WTC11 (cell line): Measurements from ENCODE around the gene CGRRF1. TPM values are rescaled to one million over a fixed set of nuclear protein-coding genes. Genes with fewer than 3 reads are reported as not detected.
A peak's percentile ranks its signal among the peaks of the same experiment; 100 is the strongest.

Source experiments
- ATAC-seq: fragments of 200-7000 bp; cut with Tn5 transposase; 2 replicates; pipeline ENCODE4 v1.10.0; 2021; ENCODE audit warnings: mild to moderate bottlenecking, moderate library complexity
- CTCF ChIA-PET: fragments of 300-600 bp; sonication (Branson Sonifier 250); formaldehyde crosslinking; loops from one replicate; lab custom pipeline; 2021; ENCODE audit warnings: antibody characterized with exemption; lab: Charles Lee
- POLR2A ChIA-PET: fragments of 350-600 bp; sonication (Branson Sonifier 250); formaldehyde crosslinking; loops from one replicate; lab custom pipeline; 2021; ENCODE audit warnings: antibody characterized with exemption; lab: Charles Lee
- DNase-seq: peaks from one replicate; pipeline ENCODE4 v3.0.0; 2021; ENCODE audit warnings: low spot score
- H3K27ac Mint-ChIP-seq: 2 replicates; pipeline ENCODE4 v1.8.0; 2021; ENCODE audit warnings: mixed read lengths
- H3K27me3 Mint-ChIP-seq: 2 replicates; pipeline ENCODE4 v1.8.0; 2021; ENCODE audit warnings: low read depth, mild to moderate bottlenecking, moderate library complexity, mixed read lengths
- H3K36me3 Mint-ChIP-seq: 2 replicates; pipeline ENCODE4 v1.8.0; 2021; ENCODE audit warnings: mixed read lengths
- H3K4me1 Mint-ChIP-seq: 2 replicates; pipeline ENCODE4 v1.8.0; 2022; ENCODE audit warnings: mixed read lengths
- H3K4me3 Mint-ChIP-seq: 2 replicates; pipeline ENCODE4 v1.8.0; 2021; ENCODE audit warnings: mild to moderate bottlenecking, moderate library complexity, mixed read lengths
- H3K9me3 Mint-ChIP-seq: 2 replicates; pipeline ENCODE4 v1.8.0; 2021; ENCODE audit warnings: mixed read lengths
- AR ChIP-seq: fragments of 250-450 bp; sonication (Bioruptor Pico); IDR thresholded peaks from 2 replicates; pipeline ENCODE4 v1.9.0; 2021; ENCODE audit warnings: mild to moderate bottlenecking
- NFATC4 ChIP-seq: fragments of 250-450 bp; sonication (Bioruptor Pico); IDR thresholded peaks from 2 replicates; pipeline ENCODE4 v1.9.0; 2021; ENCODE audit warnings: mild to moderate bottlenecking
- RORB ChIP-seq: fragments of 250-450 bp; sonication (Bioruptor Pico); IDR thresholded peaks from 2 replicates; pipeline ENCODE4 v1.9.0; 2021; ENCODE audit warnings: mild to moderate bottlenecking
- SMAD3 ChIP-seq: sonication (generic); formaldehyde crosslinking; IDR thresholded peaks from 2 replicates; pipeline ENCODE4 v1.8.0; 2022; ENCODE audit warnings: missing genetic modification reagents, mild to moderate bottlenecking, borderline replicate concordance
- TCF7 ChIP-seq: sonication (generic); formaldehyde crosslinking; IDR thresholded peaks from 2 replicates; pipeline ENCODE4 v1.8.0; 2022; ENCODE audit warnings: mild to moderate bottlenecking, low read depth, missing genetic modification reagents, moderate library complexity
- ZBTB21 ChIP-seq: sonication (generic); formaldehyde crosslinking; IDR thresholded peaks from 2 replicates; pipeline ENCODE4 v1.8.1; 2023; ENCODE audit warnings: mild to moderate bottlenecking, missing genetic modification reagents, borderline replicate concordance
- ZNF121 ChIP-seq: sonication (generic); formaldehyde crosslinking; IDR thresholded peaks from 2 replicates; pipeline ENCODE4 v1.8.0; 2023; ENCODE audit warnings: missing genetic modification reagents
- ZNF232 ChIP-seq: sonication (generic); formaldehyde crosslinking; IDR thresholded peaks from 2 replicates; pipeline ENCODE4 v1.8.0; 2022; ENCODE audit warnings: mild to moderate bottlenecking, missing genetic modification reagents
- ZNF317 ChIP-seq: sonication (generic); formaldehyde crosslinking; IDR thresholded peaks from 2 replicates; pipeline ENCODE4 v1.8.1; 2023; ENCODE audit warnings: low read depth, mild to moderate bottlenecking, moderate library complexity, missing genetic modification reagents, borderline replicate concordance
- total RNA-seq: library from RNA; stranded (reverse); gene quantifications from 3 replicates; pipeline ENCODE4 v1.2.3, GENCODE V29; 2021
- TF ChIP-seq, protein P1 (sequence below): sonication (generic); formaldehyde crosslinking; IDR thresholded peaks from 2 replicates; pipeline ENCODE4 v1.8.1; 2022; ENCODE audit warnings: mild to moderate bottlenecking, moderate library complexity, missing genetic modification reagents
- TF ChIP-seq, protein P2 (sequence below): sonication (generic); formaldehyde crosslinking; IDR thresholded peaks from 2 replicates; pipeline ENCODE4 v1.8.0; 2022; ENCODE audit warnings: mild to moderate bottlenecking, missing genetic modification reagents
- TF ChIP-seq, protein P3 (sequence below): sonication (generic); formaldehyde crosslinking; IDR thresholded peaks from 2 replicates; pipeline ENCODE4 v1.8.1; 2023; ENCODE audit warnings: mild to moderate bottlenecking, missing genetic modification reagents, moderate library complexity

CGRRF1 gene
- total RNA-seq, 1 experiment from 2014 or later = 15.1 TPM

GRCh38 chr14:54567639-54568561 is 58.2 kb downstream of the CGRRF1 start:
- Mint-ChIP-seq H3K36me3 (peaks cover 2% of the 10 kb centered on the region; the same call in 1 of the 2 replicates), H3K27me3 (peaks cover 33% of the 10 kb centered on the region), H3K27ac (no peak overlapping the region), H3K4me3 (peak overlapping the region; percentile 94), H3K9me3 (no peaks in the 10 kb centered on the region; the same call in 1 of the 2 replicates), H3K4me1 (peaks cover 21% of the 10 kb centered on the region)
- DNase-seq (peak; percentile 72), ATAC-seq (peak; percentile 27)
- TF ChIP-seq SMAD3 (CRISPR knock-in tag) = no peak
- TF ChIP-seq, protein P1, sequence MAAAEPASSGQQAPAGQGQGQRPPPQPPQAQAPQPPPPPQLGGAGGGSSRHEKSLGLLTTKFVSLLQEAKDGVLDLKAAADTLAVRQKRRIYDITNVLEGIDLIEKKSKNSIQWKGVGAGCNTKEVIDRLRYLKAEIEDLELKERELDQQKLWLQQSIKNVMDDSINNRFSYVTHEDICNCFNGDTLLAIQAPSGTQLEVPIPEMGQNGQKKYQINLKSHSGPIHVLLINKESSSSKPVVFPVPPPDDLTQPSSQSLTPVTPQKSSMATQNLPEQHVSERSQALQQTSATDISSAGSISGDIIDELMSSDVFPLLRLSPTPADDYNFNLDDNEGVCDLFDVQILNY = peak; percentile 10; the same call in 1 of the 2 replicates
- TF ChIP-seq, protein P2, sequence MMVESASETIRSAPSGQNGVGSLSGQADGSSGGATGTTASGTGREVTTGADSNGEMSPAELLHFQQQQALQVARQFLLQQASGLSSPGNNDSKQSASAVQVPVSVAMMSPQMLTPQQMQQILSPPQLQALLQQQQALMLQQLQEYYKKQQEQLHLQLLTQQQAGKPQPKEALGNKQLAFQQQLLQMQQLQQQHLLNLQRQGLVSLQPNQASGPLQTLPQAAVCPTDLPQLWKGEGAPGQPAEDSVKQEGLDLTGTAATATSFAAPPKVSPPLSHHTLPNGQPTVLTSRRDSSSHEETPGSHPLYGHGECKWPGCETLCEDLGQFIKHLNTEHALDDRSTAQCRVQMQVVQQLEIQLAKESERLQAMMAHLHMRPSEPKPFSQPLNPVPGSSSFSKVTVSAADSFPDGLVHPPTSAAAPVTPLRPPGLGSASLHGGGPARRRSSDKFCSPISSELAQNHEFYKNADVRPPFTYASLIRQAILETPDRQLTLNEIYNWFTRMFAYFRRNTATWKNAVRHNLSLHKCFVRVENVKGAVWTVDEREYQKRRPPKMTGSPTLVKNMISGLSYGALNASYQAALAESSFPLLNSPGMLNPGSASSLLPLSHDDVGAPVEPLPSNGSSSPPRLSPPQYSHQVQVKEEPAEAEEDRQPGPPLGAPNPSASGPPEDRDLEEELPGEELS (CRISPR knock-in tag) = peak; percentile 61; the same call in 1 of the 2 replicates
- CTCF ChIA-PET = interaction anchor here (0.8 to 6.3 kb wide), 12 partner anchors 19 to 237 kb away, joined by 3 to 138 read pairs (median 6); partner anchors contain the start of gene CGRRF1
- POLR2A ChIA-PET = interaction anchor here (0.6 to 0.7 kb wide), 2 partner anchors 70 to 288 kb away, joined by 3 to 5 read pairs; no protein-coding TSS in a partner anchor

GRCh38 chr14:54568821-54569595 is 59.3 kb downstream of the CGRRF1 start:
- ATAC-seq (no peak), DNase-seq (no peak)
- Mint-ChIP-seq H3K9me3 (no peaks in the 10 kb centered on the region; the same call in 1 of the 2 replicates), H3K27ac (no peak overlapping the region), H3K4me3 (peak overlapping the region; percentile 36), H3K4me1 (peaks cover 23% of the 10 kb centered on the region), H3K27me3 (peaks cover 32% of the 10 kb centered on the region), H3K36me3 (peaks cover 2% of the 10 kb centered on the region; the same call in 1 of the 2 replicates)
- no peak for TF ChIP-seq NFATC4 (CRISPR knock-in tag)
- no peak for TF ChIP-seq RORB
- TF ChIP-seq ZBTB21 (CRISPR knock-in tag) = no peak
- ChIA-PET POLR2A (interaction anchor here (0.6 to 0.7 kb wide), 2 partner anchors 69 to 106 kb away, joined by 3 to 5 read pairs; no protein-coding TSS in a partner anchor), CTCF (interaction anchor here (0.6 to 6.3 kb wide), 10 partner anchors 18 to 323 kb away, joined by 3 to 138 read pairs (median 5); no protein-coding TSS in a partner anchor)

- H3K4me1 Mint-ChIP-seq = peaks cover 15% of the 10 kb centered on the region
- ATAC-seq (no peak), DNase-seq (no peak)
- H3K36me3 Mint-ChIP-seq = peaks cover 2% of the 10 kb centered on the region; the same call in 1 of the 2 replicates
- no peak overlapping the region for H3K27ac Mint-ChIP-seq
- no peak overlapping the region for H3K4me3 Mint-ChIP-seq
- CTCF ChIA-PET = interaction anchor here (1.0 to 6.3 kb wide), 3 partner anchors 121 to 205 kb away, joined by 3 to 138 read pairs (median 37); no protein-coding TSS in a partner anchor
- POLR2A ChIA-PET = no interaction called here
- peaks cover 23% of the 10 kb centered on the region for H3K27me3 Mint-ChIP-seq
- no peaks in the 10 kb centered on the region; the same call in 1 of the 2 replicates for H3K9me3 Mint-ChIP-seq
- TF ChIP-seq ZNF121 (CRISPR knock-in tag) = no peak
- TF ChIP-seq, protein P3, sequence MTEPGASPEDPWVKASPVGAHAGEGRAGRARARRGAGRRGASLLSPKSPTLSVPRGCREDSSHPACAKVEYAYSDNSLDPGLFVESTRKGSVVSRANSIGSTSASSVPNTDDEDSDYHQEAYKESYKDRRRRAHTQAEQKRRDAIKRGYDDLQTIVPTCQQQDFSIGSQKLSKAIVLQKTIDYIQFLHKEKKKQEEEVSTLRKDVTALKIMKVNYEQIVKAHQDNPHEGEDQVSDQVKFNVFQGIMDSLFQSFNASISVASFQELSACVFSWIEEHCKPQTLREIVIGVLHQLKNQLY (CRISPR knock-in tag) = no peak
- no peak for TF ChIP-seq ZNF317 (CRISPR knock-in tag)
- TF ChIP-seq AR (CRISPR knock-in tag) = no peak
- TF ChIP-seq ZNF232 = no peak
- no peak for TF ChIP-seq TCF7 (CRISPR knock-in tag)
Observed at GRCh38 chr14:54570047-54570446, 60.3 kb downstream of the CGRRF1 start.
